DMS79 (cell line): ENCODE measurements around the gene SLC44A1.

ENCODE experiments used
- DNase-seq: peaks from one replicate; lab custom pipeline; 2025; lab: John Stamatoyannopoulos, UW

Gene SLC44A1

DNA sequence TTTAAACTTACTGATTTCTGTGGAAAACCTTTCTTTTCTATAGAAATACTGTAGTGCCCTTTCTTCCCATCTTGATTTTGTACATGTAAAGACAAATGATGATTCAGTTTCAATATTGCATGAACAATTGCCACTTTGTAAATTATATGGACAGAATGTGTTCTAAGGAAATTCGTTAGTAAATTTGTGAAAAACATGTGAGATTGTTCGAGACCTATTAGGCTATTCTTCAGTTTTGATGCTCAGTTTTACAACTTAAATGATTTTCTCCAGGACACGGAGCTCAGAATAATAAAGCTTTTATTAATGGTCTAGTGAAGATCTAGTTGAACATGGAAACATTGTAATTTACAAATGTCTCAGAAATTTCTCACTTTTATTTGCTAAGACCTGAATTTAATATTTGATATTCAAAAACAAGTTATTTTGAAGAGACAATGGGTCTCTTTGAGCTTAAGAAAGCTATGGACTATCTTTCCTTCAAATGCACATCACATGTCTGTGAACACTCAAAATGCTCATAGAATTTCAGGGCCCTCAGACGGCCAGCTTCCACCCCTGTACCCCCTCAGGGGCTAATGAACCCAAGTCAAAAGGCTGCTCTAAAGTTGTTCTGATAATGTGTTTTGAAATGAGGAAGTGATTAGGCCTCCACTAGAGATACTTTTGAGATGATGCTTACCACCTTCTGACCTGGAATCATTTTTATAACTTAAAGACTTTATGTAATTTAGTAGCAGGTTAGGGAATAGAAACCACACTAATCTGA, 149.3 kb downstream of the SLC44A1 start:
- no peak for DNase-seq

DNA sequence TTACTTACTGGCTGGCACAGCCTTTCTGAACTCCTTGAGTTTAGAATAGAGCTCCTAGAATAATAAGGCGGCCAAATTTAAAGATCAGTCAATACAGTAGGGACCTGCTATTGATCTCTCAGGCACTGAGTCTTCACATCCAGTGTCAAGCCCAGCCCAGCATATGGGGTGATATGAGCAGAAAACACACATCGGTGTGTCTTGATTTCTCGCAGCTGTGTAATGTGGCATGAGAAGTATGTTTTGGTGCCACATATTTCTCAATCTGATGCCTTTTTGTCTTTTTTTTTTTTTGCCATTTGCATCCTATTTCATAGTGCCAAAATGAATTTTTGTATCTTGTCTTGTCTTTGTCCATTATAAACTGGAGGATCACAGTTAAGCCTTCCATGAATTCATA, 152.0 kb downstream of the SLC44A1 start:
- no peak for DNase-seq

DNA sequence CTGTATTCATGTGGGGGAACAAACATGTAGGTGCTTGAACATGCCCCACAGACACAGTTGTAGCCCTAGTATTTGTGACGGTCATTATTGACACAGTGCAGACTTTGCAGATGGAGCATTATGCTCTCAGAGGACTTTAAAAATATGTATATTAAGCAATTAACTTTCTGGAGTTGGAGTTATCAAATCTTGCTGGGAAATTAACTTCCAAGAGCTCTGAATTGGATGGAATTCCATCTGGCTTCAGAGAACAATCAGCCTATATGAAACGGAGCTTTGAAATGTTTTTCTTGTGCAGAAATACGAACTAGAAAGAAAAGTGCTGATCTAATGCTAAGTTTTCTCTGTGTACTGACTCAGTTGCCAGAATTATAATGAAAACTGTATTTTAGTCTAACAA, 152.4 kb downstream of the SLC44A1 start:
- DNase-seq: no peak

DNA sequence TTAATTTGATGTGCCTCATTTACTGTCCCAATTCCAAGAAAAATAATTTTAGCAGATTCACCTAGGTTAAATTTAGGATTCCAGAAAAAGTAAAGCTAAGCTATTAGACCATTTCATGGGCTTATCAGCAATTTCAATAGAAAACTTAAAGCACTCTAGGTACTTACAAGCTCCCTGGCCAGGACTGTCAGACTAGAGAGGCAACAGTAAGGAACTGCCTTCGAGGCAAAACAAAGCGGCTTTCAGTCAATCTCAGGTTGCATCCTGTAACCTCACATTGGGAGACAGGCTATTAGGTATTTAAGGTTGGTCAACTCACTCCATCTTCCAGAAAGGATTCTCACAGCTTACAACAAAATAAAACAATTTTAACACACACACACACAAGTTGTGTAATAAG, 154.7 kb downstream of the SLC44A1 start:
- no peak for DNase-seq

DNA sequence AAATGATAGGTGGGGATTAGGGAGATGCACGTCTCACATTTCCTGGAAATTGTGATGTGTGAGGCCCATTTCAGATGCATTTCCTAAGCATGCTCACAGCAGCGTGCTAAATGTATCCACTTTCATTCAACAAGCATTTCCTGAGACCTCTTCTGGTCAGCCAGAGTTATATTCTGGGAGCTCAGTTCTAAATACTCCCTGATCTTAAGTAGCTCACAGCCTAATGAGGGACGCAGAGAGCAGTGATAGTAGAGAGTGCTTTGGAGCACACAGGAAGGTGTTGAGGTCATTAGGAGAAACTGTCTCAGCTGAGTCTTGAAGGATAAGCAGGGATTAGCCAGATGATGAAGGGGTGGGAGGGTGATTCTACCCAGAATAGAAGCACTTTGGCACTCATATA, 157.2 kb downstream of the SLC44A1 start:
- no peak for DNase-seq

DNA sequence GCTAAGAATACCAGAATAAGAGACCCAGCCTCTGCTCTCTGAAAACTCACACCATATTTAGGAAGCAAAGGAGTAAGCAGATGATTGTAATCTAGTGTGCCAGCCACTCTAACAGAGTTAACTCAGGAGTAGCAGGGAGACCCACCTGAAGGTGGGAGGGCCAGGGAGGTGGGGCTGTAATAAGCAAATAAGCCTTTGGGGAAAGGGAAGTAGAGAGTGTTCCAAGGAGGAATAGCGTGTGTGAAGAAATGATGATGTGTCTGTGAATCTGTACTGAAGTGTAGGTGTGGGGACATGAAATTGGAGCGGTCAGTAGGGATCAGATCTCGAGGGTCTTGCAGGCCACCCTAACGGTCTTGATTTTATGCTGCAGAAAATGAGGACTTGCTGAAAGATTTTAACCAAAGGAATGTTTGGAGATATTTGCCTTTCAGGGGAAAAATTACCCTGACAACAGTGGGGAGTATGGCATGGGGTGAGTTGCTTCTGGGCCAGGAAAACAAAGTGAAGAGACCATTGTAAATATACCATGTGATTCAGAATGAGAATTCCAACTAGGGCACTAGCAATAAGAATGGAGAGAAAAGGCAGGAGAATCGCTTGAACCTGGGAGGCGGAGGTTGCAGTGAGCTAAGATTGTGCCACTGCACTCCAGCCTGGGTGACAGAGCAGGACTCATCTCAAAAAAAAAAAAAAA, 159.2 kb downstream of the SLC44A1 start:
- no peak for DNase-seq

DNA sequence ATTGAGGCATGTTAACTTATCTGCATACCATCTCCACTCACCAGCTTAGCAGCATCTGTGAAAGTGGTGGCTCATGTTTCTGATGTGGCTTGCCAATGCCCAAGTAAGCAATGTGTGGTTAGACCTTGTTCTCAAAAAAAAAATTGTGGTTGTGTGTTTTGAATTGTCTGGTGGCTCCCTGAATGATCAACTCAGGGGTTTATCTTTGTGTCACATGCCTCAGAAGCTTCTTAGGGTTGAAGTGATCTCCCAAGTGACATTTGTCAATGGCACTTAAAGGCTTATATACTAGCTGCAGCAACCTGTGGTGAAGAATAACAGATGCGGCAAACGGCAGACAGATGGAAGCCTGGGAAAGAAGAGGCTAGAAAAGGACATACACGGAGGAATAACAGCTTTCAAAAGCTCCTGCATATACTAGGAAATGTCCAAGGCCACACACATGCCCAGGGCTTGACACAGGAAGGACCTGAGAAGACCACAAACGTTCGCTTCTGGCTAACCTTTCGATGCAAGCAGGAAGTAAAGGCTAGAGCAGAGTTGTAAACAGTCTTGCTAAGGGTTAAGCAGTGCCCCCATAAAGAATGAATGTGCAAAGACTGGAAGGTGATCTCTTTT, 161.2 kb downstream of the SLC44A1 start:
- peak; percentile 7 for DNase-seq

DNA sequence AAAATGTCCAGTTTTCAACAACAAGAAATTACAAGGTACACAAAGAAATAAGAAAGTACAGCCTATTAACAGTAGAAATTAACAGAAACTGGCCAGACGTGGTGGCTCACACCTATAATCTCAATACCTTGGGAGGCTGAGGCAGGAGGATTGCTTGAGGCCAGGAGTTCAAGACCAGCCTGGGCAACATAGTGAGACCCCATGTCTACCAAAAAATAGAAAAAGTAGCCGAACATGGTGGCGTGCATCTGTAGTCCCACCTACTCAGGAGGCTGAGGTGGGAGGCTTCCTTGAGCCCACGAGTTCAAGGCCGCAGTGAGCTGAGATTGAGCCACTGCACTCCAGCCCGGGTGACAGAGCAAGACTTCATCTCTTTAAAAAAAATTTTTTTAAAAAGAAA, 161.9 kb downstream of the SLC44A1 start:
- no peak for DNase-seq

DNA sequence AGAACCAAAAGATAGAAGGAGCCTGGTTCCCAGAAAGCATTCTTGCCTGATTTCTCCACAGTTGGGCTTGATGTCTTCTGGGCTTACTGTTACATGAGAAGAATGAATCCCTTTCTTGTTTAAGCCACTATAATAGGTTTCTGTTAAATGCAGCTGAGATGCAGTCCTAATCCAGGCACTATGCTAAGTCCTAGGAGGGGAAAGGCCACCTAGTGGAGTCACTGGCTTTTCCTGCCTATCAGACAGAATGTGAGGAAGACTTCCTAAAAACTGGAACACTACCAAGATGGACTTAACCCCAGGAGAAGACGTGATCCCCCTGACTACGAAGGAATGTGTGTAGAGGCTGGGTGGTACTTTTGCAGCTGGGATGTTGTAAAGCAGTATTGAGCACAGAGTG, 169.1 kb downstream of the SLC44A1 start:
- DNase-seq: no peak

DNA sequence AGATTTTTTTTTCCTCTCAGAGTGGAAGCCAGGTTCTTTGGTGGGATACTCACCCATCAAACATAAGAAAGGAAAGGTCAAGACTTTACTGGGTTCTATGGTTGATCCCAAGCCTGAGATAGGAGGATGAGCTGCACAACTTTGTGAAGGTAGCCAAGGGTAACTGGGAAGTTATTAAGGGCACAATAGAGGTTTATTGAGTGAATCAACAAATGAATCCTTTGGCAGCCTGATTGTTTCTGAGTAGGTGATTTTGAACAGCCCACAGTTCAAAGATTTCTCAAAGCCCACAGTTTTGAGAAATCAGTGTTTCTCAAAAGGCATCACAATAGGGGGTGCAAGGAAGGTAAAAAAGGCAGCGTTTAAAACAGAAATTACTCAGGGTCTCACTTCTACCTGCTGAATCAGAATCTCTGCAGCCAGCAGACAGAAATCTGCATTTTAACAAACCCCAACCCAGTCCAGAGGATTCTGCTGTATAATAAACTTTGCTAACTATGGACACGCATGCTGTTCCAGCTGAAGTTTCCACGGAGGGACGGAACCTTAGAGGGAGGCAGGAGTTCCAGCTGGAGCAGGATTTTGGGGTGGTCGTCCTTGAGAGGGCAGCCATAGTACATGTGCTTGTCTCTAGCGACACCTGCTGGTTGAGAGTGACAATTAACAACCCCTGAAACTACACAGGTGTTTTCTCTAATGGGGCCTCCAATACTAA, 170.7 kb downstream of the SLC44A1 start:
- DNase-seq: peak; percentile 3

DNA sequence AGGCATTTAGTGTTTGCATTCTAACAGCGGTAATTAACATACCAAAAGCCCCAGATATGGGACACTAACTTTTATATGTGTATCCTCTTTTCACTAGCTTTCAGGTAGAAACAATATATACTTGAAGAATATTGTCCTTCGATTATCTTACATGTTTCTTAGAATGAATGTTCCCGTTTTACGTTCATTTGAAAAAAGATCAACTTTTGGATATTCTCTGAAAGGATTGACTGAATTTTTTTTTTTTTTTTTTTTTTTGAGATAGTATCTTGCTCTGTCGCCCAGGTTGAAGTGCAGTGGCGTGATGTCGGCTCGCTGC, 171.2 kb downstream of the SLC44A1 start:
- DNase-seq: no peak

DNA sequence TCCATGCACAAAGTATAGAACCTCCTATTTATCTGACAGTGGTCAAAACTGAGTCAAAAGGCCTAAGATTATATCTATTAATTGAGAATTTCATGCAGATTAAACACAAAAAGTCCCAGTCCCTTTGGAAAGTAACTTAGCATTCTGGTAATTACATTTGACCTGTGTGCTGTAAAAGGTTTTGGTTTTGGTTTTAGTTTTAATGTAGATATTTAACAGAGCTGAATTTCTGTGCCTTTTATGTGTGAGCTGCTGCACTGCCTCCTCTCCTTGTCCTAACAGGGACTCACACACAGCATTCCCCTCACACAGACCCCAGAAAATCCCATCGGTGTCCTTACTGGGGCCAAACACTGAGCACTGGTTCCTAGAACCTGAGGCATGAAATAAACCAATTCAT, 172.4 kb downstream of the SLC44A1 start:
- no peak for DNase-seq

DNA sequence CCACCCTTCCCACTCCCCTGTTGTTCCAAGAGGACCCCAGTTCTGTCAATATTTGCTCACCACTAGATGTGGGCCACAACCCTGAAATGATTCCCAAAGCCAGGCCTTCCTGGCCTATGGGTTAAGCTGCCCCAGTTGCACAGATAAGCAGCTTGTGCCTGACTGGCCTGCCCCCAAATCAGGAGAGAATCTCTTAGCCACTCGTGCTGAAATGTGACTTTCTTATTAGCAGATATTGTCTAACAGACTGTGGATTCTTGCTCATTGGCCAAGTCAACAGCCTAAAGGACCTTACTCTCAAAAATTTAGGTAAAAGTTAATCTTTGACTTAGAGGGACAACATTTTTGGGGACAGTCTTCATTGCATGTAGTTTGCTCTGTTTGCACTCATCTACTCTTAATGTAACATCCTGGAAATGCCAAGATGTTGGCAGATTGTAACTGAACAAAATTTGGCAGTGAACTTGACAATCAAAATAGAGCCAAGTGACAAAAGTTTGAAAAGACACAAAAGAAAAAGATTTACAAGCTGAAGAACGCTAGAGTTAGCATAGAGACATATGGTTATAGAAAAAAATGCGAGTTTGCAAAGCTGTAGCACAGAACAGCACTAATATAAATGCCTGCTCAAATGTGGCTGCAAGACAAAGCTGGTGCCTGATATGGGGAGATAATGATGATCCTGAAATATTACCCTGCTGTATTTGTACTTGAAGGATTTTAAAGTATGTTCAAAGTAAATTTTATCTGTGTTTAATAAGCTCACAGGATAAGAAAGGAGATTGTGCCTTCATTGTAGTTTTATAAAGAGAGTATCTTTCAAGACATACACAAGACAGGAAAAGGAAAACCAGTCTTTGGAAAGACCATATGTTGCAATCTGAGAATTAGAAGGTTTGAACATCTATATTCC, 174.4 kb downstream of the SLC44A1 start:
- DNase-seq: no peak

DNA sequence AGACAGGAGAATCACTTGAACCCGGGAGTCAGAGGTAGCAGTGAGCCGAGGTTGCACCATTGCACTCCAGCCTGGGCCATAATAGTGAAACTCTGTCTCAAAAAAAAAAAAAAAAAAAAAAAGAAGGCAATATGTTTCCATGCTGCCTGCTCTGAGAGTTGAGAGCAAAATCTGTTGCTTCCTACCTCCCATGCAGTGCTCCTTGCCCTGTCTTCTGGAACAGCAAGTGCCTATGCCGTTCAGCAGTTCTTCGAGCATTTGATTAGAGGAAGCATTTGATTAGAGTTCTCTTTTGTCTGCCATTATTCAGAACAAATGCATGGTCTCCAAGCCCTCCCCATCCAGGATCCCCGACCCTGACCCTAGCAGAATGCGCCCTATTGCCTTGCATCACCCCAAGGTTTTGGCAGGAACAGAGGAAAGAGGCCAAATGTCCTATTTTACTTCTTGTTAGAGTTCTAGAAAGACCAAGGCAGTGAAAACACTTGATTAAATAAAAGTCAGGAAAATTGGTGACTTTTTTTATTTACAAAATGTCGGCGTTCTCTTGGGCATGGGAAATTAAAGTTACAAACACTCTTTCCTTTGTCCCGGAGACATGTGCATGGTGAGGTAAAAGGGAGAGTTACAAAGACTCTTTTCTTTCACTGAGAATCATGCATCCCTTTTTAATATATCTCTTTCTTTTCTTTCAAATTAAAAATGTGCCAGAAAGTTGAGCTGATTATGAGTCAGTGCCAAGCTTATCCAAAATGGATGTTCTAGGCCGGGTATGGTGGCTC, 175.6 kb downstream of the SLC44A1 start:
- no peak for DNase-seq

DNA sequence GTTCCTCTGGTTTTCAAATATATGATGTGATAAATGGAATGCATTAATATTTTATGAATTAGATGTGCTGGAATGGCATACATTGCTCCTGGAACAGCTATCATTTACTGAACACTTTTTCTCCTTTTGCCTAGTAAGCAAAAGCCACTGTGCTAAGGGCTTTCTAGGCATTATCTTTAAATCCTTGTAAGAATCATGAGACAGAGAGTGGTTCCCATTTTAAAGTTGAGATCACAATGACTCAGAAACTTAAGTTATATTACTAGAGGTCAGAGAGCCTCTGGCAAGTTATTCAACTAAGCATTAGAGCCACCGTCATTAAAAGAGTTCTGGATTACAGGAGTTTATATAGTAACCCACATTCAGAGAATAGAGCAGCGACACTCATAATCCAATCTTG, 176.7 kb downstream of the SLC44A1 start:
- no peak for DNase-seq

DNA sequence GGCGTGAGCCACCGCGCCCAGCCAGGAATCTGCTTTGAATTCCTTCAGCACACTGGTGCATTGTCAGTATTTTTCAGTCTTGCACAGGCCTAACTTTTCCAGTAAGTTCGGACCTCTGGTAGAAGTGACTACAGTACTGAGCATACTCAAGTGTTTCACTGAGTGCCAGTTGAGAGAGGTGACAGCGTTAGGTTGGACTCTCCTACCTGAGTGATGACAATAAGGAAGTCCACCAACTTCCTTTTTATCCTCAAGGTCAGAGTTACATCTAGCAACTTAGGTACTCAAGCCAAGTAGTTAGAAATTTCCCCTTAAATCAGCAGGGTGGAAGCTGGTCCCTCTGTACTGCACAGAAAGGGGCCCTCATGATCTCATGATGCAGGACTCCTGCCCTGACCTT, 177.4 kb downstream of the SLC44A1 start:
- DNase-seq: no peak

DNA sequence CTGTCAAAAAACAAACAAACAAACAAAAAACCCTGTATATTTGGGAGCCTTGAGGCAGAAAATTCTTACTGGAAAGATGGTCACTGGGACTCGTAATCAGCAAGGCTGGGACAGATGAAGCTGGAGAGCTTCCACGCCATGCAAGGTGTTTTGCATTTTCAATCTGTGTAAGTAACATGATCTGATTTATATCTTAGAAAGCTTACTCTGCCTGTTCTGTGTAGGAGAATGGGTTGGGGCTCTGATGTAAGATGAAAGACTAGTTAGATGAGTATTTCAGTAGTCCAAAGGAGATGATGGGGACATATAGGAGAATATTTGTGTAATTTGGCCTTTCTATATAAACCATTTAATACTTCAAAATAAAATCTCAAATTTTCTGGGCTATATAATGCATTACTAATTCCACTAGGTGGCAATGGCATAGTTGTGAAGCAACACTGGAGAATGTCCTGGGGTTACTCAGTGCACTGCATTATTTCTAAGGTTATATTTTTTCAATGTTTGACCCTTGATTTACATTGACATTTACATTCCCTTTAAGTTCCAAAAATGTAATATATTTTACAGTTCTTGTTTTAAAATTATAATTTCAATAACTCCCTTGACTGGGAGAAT, 181.5 kb downstream of the SLC44A1 start:
- DNase-seq: no peak

DNA sequence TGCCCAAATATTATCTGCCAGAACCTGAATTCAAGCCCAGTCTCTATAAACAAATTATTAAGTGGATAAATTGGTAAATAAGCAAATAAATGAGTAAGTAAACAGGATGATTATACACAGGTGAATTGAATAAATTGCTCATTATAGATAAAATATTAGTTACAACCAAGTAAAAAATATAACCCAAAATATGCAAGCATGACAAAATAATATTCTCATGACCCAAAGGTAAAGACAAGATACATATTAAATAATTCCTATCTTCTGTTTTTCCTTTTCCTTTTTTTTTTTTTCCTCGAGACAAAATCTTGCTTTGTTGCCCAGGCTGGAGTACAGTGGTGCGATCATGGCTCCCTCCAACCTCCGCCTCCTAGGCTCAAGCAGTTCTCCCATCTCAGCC, 182.2 kb downstream of the SLC44A1 start:
- DNase-seq: no peak

DNA sequence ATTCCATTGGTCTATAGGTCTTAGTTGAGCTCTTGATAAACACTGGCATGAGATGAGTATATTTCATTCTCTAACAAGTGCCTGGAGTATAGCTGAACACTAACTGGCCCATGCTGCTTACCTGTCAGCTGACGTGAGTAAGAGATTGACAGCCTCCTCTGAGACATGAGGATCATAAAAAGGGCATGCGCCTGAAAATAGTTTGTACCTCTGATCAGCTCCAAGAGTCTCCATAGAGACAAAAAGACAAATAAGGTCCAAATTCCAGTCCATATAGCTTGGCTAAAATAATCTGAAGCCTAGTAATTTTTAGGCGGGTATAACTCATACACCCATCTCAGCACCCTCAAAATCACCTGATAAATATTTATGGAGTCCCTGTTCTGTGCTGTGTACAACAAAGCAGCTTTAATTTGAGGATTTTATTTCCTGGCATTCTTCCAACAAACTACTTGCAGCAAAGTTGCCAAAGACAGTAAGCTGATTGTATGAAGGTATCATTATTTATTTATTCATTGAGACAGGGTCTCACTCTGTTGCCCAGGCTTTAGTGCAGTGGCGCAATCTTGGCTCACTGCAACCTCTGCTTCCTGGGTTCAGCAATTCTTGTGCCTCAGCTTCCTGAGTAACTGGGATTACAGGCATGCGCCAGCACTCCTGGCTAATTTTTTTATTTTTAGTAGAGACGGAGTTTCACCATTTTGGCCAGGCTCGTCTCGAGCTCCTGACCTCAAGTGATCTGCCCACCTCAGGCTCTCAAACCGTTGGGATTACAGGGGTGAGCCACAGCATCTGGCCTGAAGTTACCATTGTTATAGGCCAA, 187.2 kb downstream of the SLC44A1 start:
- DNase-seq: no peak
